ENCODE results near the gene SRP14.

The SRP14 gene

GRCh38 chr15:40067921-40068624 lies 29.1 kb upstream of the SRP14 start:
- DNase-seq (ENCODE audit: low read depth in 2 of 2) = no peak

GRCh38 chr15:40066589-40066988 lies 27.6 kb upstream of the SRP14 start:
- DNase-seq (ENCODE audit: low read depth in 2 of 2) = no peak

DNA sequence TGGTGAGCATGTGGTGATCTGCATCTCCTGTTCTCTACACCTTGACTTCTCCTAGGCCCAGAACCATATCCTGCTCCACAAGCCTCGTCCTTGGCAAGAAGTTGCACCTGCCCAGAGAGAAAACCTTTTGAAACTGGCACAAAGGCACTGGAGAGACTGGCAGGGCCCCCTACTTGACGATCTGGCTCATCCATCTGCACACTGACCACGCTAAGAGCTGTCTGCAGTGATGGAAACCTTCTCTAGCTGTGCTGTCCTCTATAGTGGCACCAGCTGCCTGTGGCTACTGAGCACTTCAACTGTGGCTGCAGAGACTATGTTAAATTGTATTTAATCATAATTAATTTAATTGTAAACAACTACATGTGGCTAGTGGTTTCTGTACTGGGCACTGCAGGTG lies 26.2 kb upstream of the SRP14 start:
- no peak for DNase-seq (ENCODE audit: low read depth in 2 of 2)

DNA sequence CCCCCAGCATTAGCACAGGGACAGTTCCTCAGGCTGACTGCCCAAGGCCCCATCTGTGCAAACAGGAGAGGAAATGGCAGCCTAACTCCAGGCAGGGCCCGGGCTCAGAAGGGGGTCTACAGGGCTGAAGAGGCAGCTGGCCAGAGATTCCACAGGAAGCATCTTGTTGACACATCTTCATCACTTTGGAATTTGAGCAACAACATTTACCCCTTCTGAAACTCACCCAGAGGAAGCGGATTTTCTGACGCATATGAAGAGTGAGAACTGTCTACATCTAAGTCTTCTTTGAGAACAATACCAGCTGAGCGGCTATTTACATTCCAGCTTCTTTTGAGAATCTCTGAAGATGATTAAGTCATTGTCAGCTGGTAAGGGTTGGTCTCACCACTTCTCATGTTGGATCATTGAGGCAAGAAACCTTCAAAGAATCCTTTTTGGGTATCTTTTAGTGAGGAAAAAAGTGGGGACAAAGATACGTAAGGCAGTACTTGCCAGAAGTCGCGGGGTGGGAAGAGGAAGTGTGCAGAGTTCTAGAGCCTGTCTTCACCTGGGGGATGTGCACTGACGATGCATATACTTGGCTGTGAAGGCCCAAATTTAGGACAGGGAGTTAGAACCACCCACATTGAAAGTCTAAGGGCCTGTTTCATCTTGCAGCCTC lies 25.4 kb upstream of the SRP14 start:
- no peak for DNase-seq (ENCODE audit: low read depth in 2 of 2)

GRCh38 chr15:40063563-40064011 lies 24.6 kb upstream of the SRP14 start:
- DNase-seq (ENCODE audit: low read depth in 2 of 2) = no peak

DNA sequence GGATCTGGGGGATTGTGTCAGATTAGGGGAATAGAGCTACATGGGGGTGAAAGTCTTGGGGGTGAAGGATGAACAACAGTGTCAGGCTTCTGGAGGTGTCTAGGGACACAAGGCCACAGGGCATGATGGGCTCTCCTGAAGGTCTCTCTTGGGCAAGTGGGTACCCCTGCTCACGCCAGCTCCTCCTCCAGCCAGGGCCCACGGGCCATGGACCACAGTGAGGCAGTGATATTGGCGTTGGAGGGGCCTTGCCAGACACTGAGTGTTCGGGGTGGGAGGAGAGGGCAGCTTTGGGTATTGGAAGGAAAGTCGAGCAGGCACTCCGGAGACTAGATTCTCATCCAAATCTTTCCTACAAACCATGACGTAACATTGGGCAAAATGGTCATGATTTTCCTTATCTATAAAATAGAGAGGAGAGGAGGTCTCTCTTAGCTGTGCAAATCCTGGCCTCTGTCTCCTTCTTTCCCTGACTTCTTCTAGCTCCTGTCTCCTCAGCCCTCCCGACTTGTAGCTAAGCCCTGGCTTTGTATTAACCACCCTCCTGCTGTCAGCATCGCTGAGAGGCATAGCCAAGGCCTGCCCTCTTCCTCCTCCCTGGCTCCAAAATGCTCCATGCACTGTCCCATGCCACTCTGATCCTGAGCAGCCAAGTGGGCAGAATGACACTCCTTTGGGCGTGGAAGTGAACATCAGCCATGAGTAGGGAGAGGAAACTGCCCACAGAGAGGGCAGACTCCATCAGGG lies 24.0 kb upstream of the SRP14 start:
- no peak for DNase-seq (ENCODE audit: low read depth in 2 of 2)

DNA sequence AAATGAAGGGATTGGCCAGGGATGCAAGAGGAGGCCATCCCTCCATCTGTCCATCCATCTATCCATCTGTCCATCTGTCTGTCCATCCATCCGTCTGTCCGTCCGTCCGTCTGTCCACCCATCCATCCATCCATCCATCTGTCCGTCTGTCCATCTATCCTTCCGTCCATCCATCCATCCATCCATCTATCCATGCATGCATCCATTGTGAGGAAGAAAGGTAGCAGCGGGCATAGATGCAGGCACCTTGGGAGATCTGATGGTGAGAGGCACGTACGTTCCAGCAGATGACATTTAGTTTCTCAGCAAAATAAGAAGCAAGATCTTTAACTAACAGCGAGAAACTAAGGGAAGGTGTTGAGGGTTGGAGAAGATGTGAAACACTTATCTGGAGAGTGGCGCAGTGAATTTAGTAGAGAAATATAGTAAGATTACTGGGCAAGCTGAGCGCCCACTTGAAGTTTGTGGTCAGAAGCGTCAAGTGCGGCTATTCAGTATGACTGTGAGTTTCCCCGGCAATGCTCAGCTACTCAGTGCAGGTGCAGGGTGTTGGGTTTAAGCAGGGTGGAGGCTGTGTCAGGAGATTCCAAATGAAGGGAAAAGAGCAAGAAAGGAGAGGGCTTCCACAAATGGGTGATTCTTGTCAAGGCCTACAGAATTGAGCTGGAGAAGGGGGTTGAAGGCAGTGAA lies 22.4 kb upstream of the SRP14 start:
- DNase-seq (ENCODE audit: low read depth in 2 of 2) = no peak

DNA sequence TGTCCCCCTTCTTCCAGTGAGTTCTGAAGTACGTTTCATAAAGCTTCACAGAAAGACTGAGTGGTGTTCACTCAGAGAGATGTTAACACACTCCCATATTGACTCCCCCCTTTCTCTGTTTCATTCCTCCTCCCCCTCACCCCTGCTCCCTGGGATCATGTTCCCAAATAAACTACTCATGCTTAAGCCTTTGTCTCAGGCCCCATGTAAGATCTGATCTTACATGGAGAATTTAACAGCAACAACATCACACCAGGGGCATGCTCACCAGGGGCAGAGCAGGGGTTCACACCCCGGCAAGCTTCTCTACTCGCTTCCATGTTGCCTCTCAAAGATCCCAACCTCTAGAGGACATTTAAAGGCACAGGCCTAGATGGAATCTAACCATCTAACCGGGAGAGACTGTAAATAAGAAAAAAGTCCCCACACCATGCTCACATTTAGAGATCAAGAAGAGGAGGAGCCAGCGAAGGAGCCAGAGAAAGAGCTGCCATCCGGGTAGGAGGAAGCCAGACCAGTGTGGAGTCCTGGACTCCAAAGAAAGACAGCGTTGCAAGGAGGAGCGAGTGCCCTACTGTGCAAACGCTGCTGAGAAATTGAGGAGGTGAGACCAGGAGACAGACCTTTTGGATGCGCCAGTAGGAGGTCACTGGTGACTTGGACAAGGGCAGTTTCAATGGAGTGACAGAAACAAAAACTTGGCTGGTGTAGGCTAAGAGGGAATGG lies 21.4 kb upstream of the SRP14 start:
- DNase-seq (ENCODE audit: low read depth in 2 of 2) = no peak

- DNase-seq (ENCODE audit: low read depth in 2 of 2) = no peak
Observed at GRCh38 chr15:40059821-40060220, 20.8 kb upstream of the SRP14 start.

DNA sequence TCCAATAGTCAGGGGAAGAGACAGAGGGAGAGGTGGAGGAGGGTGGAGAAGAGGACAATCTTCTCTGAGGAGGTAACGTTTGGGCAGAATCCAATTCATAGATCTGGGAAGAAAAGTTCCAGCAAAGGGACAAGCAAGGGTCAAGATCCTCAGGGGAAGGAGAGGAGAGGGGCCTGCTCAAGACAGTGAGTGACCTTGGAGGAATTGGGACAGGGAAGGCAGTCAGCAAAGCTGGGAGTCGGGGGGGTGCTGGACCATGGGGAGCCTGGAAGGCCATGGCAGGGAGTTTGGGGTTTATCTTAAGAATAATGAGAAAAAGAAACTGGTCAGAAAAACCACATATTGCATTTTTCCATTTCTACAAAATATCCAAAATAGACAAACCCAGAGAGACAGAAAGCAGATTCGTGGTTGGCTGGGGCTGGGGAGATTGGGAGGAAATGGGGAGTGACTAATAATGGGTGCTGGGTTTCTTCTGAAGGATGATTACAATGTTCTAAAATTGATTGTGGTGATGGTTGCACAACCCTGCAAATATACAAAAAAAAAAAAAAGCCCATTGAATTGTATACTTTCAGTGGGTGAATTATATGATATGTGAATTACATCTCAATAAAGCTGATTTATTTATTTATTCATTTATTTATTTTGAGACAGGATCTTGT lies 19.6 kb upstream of the SRP14 start:
- no peak for DNase-seq (ENCODE audit: low read depth in 2 of 2)

DNA sequence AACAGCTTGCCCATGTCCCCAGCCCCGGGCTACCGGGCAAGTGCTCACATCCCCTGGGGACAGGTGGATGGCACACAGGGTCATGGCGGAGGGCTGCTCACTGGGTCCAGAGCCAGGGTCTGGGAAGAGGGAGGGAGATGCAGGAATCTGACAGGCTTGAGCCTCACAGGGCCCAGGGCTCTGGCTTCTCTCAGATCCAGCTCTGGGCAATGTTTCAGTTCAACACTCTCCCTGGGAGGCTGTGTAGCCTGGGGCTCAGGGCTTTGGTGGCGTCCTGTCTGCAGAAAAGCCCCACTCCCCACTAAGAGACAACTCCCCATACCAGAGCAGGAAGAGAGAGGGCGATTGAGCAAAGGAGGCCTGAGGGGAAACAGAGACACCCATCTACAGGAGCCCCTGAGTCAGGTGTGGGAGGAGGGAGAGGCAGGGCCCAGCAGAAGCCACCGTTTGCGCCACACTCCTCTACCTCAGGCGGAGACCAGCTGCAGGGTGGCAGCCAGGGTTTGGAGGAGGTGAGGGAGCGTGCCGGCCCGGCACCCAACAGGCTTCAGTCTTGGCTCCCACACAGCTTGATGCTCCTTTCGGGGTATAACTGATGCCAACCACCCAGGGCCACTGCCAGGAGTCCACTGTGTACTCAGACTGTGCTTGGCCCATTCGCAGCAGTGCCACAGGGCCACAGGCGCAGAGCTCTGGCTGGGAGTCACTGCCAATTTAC lies 16.8 kb upstream of the SRP14 start:
- DNase-seq (ENCODE audit: low read depth in 2 of 2) = no peak

GRCh38 chr15:40054855-40055575 lies 16.0 kb upstream of the SRP14 start:
- DNase-seq (ENCODE audit: low read depth in 2 of 2) = no peak

GRCh38 chr15:40054605-40054854 lies 15.5 kb upstream of the SRP14 start:
- no peak for DNase-seq (ENCODE audit: low read depth in 2 of 2)

GRCh38 chr15:40053831-40054604 lies 15.0 kb upstream of the SRP14 start:
- DNase-seq (ENCODE audit: low read depth in 2 of 2) = no peak

DNA sequence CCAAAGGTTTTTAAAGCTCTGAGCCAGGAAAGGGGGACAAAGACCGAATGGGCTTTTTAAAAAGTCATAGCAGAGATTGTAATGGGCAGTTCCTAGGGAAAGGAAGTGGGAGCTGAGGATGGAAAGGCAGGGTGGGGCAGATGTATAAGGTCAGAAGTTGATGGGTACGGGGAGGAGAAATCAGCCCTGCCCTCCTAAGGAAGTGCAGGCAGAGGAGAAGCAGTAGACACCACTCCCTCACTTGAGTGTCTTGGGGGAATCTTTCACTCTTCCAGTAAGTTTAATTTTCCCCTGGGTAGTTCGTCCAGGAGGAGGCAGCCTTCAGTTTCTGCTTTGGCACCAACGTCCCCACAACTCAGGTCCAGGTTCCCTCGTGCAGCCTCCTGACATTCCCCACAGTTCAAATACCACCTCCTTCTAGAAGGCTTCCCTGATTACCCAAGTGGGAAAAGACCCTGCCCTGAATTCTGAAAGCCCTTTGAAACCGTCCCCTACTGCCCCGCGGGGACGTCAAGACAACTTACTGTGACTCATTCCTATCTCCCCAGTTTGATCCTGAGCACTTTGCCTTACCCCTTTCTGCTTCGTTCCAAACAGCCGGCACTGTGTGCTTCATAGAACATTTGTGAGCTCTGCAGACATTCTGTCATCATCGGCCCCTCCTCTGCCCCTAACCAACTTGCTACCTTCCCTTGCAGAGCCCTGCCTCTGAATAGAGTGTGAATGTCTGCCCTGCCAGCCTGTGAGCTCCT lies 14.3 kb upstream of the SRP14 start:
- no peak for DNase-seq (ENCODE audit: low read depth in 2 of 2)

DNA sequence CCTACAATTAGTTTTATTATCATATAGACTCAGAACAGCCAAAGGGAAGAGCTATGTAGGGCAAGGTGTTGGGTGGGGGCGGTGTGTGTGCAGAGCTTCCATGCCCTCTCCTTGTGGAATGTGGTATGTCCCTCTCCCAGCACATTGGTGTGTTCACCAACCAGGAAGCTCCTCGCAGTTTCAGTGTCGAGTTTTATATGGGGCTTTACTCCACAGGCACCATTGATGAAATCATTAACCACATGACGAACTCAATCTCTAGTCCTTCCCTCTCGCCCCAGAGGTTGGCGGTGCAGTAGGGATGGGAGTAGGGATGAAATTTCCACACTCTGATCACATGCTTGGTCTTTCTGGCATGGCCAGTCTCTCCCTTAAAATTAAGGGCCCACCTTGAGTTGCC lies 13.6 kb upstream of the SRP14 start:
- DNase-seq (ENCODE audit: low read depth in 2 of 2) = no peak

- no peak for DNase-seq (ENCODE audit: low read depth in 2 of 2)
Observed at GRCh38 chr15:40051616-40052415, 12.8 kb upstream of the SRP14 start.

All from stimulated activated CD8-positive, alpha-beta memory T cell treated with anti-CD3 and anti-CD28 coated beads, Interleukin-15, amount 100 ng/mL, for 4 hours (primary cell).